PC-3 (cell line): ENCODE data around the gene PLOD3.

Source experiments
- EZH2 ChIP-seq: fragments of 300-600 bp; sonication (generic); IDR thresholded peaks from one replicate; pipeline ENCODE4 v1.6.1; 2017; ENCODE audit warnings: antibody characterized with exemption, mild to moderate bottlenecking, low read length; ENCODE audit not compliant: unreplicated experiment
- EZH2phosphoT487 ChIP-seq: fragments of 300-600 bp; sonication (generic); IDR thresholded peaks from 2 replicates; pipeline ENCODE4 v1.6.1; 2018; ENCODE audit warnings: mild to moderate bottlenecking, antibody characterized with exemption, low read length, borderline replicate concordance
- TF ChIP-seq, protein P1 (sequence below): fragments of 300-600 bp; sonication (generic); conservative IDR thresholded peaks from 2 replicates; pipeline ENCODE4 v1.5.1; 2017; ENCODE audit warnings: antibody characterized with exemption, low read depth, mild to moderate bottlenecking, low read length

DNA sequence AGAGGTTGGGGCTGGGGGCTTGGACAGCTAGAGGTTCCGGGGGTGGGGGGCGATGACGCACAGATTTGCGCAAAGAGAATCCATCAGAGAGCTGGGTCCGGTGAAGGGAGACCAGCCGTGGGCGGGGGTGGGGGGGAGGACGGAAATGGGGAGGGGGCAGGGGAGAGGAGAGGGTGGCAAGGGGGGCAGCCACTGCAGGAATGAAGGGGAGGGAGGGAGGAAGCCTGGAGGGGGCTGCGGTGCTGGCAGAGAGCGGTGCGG is 50.8 kb downstream of the PLOD3 start:
- TF ChIP-seq, protein P1, sequence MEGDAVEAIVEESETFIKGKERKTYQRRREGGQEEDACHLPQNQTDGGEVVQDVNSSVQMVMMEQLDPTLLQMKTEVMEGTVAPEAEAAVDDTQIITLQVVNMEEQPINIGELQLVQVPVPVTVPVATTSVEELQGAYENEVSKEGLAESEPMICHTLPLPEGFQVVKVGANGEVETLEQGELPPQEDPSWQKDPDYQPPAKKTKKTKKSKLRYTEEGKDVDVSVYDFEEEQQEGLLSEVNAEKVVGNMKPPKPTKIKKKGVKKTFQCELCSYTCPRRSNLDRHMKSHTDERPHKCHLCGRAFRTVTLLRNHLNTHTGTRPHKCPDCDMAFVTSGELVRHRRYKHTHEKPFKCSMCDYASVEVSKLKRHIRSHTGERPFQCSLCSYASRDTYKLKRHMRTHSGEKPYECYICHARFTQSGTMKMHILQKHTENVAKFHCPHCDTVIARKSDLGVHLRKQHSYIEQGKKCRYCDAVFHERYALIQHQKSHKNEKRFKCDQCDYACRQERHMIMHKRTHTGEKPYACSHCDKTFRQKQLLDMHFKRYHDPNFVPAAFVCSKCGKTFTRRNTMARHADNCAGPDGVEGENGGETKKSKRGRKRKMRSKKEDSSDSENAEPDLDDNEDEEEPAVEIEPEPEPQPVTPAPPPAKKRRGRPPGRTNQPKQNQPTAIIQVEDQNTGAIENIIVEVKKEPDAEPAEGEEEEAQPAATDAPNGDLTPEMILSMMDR = no peak
- TF ChIP-seq EZH2 (no peak), EZH2phosphoT487 (no peak)
